Astrocyte of the cerebellum (primary cell): Measurements from ENCODE around the gene SLC66A1.

ENCODE experiments used
- DNase-seq: peaks from one replicate; pipeline ENCODE4 v3.0.0-alpha.2; 2011; ENCODE audit warnings: low read depth
- H3K4me3 ChIP-seq: 2 replicates; pipeline ENCODE4 v1.5.1; 2011; ENCODE audit warnings: mild to moderate bottlenecking, low read depth, low read length, moderate library complexity
- in situ Hi-C: cut with HindIII; loops from 2 replicates; pipeline ENCODE4 v1.10.0; 2017; ENCODE audit warnings: low sequenced_read_pairs
- TF ChIP-seq, protein P1 (sequence below): IDR thresholded peaks from 2 replicates; pipeline ENCODE4 v1.5.1; 2012; ENCODE audit warnings: low read length, low read depth, moderate library complexity, mild to moderate bottlenecking; ENCODE audit errors: missing control alignments

Gene SLC66A1

DNA sequence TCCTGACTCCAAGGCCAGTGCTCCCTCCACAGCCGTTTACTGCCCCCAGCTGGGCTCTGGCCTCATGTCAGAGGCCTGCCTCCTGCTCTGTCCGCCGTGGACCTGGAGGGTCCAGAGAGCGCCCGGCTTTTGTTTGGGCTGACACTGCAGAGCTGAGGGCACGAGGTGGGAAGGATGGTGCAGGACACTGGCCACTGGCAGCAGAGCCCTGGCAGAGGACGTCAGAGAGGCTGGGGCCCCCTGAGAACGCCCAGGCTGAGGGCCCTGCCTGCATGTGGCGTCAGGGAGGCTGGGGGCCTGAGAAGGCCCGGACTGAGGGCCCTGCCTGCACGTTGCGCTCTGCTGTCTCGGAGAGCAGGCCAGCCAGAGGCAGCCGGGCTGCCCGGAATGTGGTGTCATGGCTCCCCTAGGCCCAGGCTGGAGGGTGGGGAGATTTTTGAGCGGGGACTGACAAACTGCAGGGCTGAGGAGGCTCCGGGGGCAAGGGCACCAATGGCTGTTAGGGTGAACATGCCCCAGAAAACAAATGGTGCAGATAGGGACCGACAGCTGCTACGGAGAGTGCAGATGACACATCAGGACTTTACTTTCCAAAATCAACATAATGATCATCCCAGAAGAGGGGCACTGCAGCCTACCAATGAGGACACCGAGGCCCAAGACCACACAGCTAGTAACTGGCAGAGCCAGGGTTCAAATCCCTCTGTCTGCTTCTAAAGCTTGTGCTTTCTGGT, 31.7 kb downstream of the SLC66A1 start:
- TF ChIP-seq, protein P1, sequence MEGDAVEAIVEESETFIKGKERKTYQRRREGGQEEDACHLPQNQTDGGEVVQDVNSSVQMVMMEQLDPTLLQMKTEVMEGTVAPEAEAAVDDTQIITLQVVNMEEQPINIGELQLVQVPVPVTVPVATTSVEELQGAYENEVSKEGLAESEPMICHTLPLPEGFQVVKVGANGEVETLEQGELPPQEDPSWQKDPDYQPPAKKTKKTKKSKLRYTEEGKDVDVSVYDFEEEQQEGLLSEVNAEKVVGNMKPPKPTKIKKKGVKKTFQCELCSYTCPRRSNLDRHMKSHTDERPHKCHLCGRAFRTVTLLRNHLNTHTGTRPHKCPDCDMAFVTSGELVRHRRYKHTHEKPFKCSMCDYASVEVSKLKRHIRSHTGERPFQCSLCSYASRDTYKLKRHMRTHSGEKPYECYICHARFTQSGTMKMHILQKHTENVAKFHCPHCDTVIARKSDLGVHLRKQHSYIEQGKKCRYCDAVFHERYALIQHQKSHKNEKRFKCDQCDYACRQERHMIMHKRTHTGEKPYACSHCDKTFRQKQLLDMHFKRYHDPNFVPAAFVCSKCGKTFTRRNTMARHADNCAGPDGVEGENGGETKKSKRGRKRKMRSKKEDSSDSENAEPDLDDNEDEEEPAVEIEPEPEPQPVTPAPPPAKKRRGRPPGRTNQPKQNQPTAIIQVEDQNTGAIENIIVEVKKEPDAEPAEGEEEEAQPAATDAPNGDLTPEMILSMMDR: no peak
- no peak for DNase-seq
- H3K4me3 ChIP-seq: no peak overlapping the region
- in situ Hi-C loops: loop anchor here (5.0 kb wide), 1 partner anchor 34 kb away; no protein-coding TSS in a partner anchor

DNA sequence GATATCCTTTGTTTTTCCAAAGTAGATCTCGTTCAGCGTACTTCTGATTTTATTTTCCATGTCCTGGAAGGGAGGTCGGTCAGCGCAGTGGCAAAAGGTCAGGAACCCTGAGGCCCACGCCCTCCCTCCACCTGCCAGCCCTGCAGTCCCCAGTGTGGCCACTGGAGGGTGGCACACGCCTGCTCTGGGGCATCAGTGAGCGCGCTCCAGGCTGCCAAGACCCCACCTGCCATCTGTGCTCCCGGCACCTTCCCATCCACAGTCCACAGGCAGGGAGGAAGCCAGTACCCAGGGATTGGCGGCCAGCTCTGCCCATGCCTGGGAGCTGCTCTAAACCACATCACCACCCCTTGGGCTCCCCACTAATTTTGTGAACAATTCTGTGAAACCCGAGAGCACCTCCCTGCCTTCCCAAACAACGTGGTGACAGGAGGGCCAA, 32.3 kb downstream of the SLC66A1 start:
- in situ Hi-C loops: loop anchor here (5.0 kb wide), 1 partner anchor 33 kb away; no protein-coding TSS in a partner anchor

DNA sequence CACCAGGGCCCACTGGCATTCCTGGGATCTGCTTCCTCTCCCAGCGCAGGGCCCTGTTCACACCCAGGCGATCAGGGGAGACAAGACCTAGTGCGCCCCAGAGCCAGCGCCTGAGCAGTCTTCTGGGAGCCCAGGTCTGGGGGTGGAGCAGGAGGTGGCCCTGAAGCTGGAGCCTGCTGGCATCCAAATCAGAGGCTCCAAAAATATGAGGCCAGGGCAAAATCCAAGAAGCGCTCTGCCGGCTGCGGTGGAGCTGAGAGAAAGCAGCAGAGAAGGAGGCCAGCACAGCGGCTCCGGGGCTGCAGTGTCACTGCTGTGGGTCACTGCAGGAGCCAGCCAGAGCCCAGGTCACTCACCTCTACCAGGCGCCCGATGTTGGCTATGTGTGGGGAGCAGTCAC, 32.7 kb downstream of the SLC66A1 start:
- in situ Hi-C loops: loop anchor here (5.0 kb wide), 1 partner anchor 32 kb away; no protein-coding TSS in a partner anchor
- TF ChIP-seq, protein P1: no peak
- H3K4me3 ChIP-seq: no peak overlapping the region
- DNase-seq: no peak

More for the DNA sequence above, 32.3 kb downstream of the SLC66A1 start:
- DNase-seq: no peak
- TF ChIP-seq, protein P1: peak; percentile 88
- no peak overlapping the region for H3K4me3 ChIP-seq

DNA sequence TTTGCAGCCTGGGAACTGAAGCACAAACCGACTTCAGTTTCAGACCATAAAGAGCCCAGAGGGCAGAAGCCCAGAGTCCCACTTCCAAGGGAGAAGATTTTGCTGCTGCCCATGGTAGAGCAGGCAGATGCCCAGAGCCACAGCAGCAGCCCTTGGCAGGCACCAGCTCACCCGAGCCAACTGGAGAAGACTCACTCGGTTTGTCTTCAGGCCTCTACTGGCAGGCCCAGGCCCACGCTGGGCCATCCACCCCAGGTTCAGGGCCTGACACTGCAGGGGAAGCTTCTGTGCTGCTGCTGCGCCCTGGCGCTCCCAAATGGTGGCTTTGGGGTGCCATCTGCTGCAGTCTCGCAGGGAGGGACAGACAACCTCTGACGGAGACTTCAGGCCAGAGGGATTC, 33.3 kb downstream of the SLC66A1 start:
- in situ Hi-C loops: no loop called here
- H3K4me3 ChIP-seq: no peak overlapping the region
- no peak for DNase-seq
- TF ChIP-seq, protein P1: no peak

DNA sequence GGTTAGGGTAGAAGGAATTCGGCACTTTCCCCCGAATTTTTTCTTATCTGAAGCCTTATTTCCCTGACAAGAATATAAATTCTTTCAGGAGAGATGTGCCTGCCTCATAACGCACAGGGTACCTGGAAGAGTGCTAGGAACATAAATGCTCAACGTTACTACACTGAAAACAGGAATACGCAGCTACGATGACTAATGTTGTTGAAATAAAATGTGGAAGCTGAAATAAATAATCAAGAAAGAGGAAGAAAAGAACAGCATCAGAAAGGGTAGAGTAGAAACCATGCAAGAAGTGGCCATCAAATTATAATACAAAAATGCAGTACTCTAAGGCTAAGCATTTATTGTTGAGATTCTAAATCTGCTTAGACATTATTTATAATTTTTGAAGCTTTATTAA, 33.9 kb downstream of the SLC66A1 start:
- H3K4me3 ChIP-seq: no peak overlapping the region
- TF ChIP-seq, protein P1: no peak
- in situ Hi-C loops: no loop called here
- no peak for DNase-seq

DNA sequence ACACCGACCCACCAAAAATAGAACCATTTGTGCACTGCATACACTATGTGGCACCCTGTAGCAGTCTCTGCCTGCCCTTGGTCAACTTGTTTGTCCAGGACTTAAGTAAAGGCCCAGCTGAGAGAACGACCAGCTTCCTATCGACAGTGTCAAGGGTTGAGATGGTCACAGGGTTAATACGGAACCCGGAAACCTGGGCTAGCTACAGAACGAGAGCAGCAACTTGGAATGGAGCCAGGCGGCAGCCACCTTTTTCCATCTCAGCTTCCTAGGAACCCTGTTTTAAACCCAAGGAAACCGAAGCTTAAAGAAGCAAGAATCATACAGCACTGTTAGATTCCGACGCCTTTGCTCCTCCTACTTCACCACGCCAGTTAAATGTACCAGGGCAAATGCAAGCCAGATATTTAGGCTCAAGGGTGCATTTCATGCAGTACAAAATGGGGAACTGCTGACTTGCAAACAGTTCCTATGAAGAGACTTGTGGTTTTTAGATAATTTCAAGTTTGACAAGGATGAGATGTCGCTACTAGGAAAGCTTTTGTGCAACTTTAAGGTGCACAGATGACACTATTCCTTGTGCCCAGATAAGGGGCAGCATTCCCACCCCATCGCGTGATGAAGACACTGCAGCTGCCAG, 35.5 kb downstream of the SLC66A1 start:
- no peak overlapping the region for H3K4me3 ChIP-seq
- TF ChIP-seq, protein P1: no peak
- in situ Hi-C loops: no loop called here
- no peak for DNase-seq
